IMR-90 (cell line): ENCODE results near the gene EGFL8. TPM values are rescaled to one million over a fixed set of nuclear protein-coding genes. Genes with fewer than 3 reads are reported as not detected.
"Not testable (repeated sequence)": the region's sequence is repeated elsewhere in the genome, so short reads cannot be mapped to it uniquely, and the experiment has no call there.

Experiments
- ATAC-seq: fragments of 200-7000 bp; cut with Tn5 transposase; 2 replicates; pipeline ENCODE4 v1.9.1; 2020; ENCODE audit warnings: low read depth, mild to moderate bottlenecking, moderate library complexity
- BruUV-seq: library from RNA; stranded (reverse); fragments of 400-500 nt; replicated peaks from 2 replicates; lab custom pipeline; 2021; lab: Mats Ljungman, UMichigan
- CTCF ChIA-PET: fragments of 300-600 bp; formaldehyde crosslinking; extraction: SDS; loops from one replicate; lab custom pipeline; 2021; ENCODE audit warnings: antibody characterized with exemption; lab: Yijun Ruan, JAX
- POLR2A ChIA-PET: fragments of 300-600 bp; sonication (Branson Sonifier 250); formaldehyde crosslinking; loops from one replicate; lab custom pipeline; 2022; ENCODE audit warnings: antibody characterized with exemption; ENCODE audit not compliant: unreplicated experiment; lab: Charles Lee
- DNase-seq: peaks from one replicate; pipeline ENCODE4 v3.0.0; 2013
- H2AFZ ChIP-seq: replicated peaks from 2 replicates; pipeline ENCODE3; 2013; ENCODE audit warnings: low read length, mild to moderate bottlenecking; ENCODE audit not compliant: poor library complexity
- H2AK5ac ChIP-seq: 2 replicates; pipeline ENCODE4 v1.6.1; 2013; ENCODE audit warnings: low read depth, low read length, inconsistent platforms
- H2AK9ac ChIP-seq: replicated peaks from 2 replicates; pipeline ENCODE3; 2013; ENCODE audit warnings: mild to moderate bottlenecking, low read depth, low read length, moderate library complexity; ENCODE audit not compliant: poor library complexity
- H2BK120ac ChIP-seq: 2 replicates; pipeline ENCODE4 v1.6.1; 2013; ENCODE audit warnings: low read depth, low read length, inconsistent platforms
- H2BK15ac ChIP-seq: 3 replicates; pipeline ENCODE4 v1.6.1; 2013; ENCODE audit warnings: low read depth, low read length, inconsistent platforms
- H2BK20ac ChIP-seq: 2 replicates; pipeline ENCODE4 v1.6.1; 2013; ENCODE audit warnings: low read depth, mild to moderate bottlenecking, inconsistent platforms, low read length, moderate library complexity
- H2BK5ac ChIP-seq: 2 replicates; pipeline ENCODE4 v1.6.1; 2013; ENCODE audit warnings: mild to moderate bottlenecking, low read depth, low read length, inconsistent platforms; ENCODE audit not compliant: poor library complexity, severe bottlenecking
- H3K14ac ChIP-seq: replicated peaks from 2 replicates; pipeline ENCODE4 v1.6.1; 2013; ENCODE audit warnings: low read depth, low read length, inconsistent platforms
- H3K18ac ChIP-seq: 2 replicates; pipeline ENCODE4 v1.6.1; 2013; ENCODE audit warnings: low read depth, low read length, control low read depth
- H3K23ac ChIP-seq: 2 replicates; pipeline ENCODE4 v1.6.1; 2013; ENCODE audit warnings: low read depth, low read length, inconsistent platforms
- H3K27ac ChIP-seq: 2 replicates; pipeline ENCODE4 v1.5.1; 2013; ENCODE audit warnings: mild to moderate bottlenecking, control low read depth, low read length; ENCODE audit not compliant: insufficient read depth
- H3K27me3 ChIP-seq: 2 replicates; pipeline ENCODE4 v1.6.1; 2013; ENCODE audit warnings: low read length; ENCODE audit not compliant: control insufficient read depth, insufficient read depth
- H3K36me3 ChIP-seq: 2 replicates; pipeline ENCODE4 v1.6.1; 2013; ENCODE audit warnings: low read length, mixed read lengths; ENCODE audit not compliant: control insufficient read depth, insufficient read depth
- H3K4ac ChIP-seq: 2 replicates; pipeline ENCODE4 v1.6.1; 2013; ENCODE audit warnings: low read depth, low read length, inconsistent platforms
- H3K4me1 ChIP-seq: 2 replicates; pipeline ENCODE4 v1.6.1; 2013; ENCODE audit warnings: low read length, mixed read lengths; ENCODE audit not compliant: control insufficient read depth, insufficient read depth
- H3K4me2 ChIP-seq: 2 replicates; pipeline ENCODE4 v1.6.1; 2013; ENCODE audit warnings: low read depth, mild to moderate bottlenecking, control low read depth, low read length, moderate library complexity
- H3K4me3 ChIP-seq: 2 replicates; pipeline ENCODE4 v1.5.1; 2013; ENCODE audit warnings: low read depth, mild to moderate bottlenecking, control low read depth, low read length, moderate library complexity; ENCODE audit not compliant: insufficient read depth
- H3K56ac ChIP-seq: 2 replicates; pipeline ENCODE4 v1.6.1; 2013; ENCODE audit warnings: low read length, inconsistent platforms; ENCODE audit not compliant: insufficient read depth; ENCODE audit errors: extremely low read depth
- H3K79me1 ChIP-seq, 2 experiments: 2 replicates each; pipeline ENCODE4 v1.6.1; 2013; ENCODE audit warnings: low read length in 2 of 2, inconsistent platforms in 1 of 2, low read depth in 1 of 2
- H3K9ac ChIP-seq: 2 replicates; pipeline ENCODE4 v1.6.1; 2013; ENCODE audit warnings: low read depth, low read length, control low read depth
- H3K9me1 ChIP-seq: 2 replicates; pipeline ENCODE4 v1.6.1; 2013; ENCODE audit warnings: low read length, inconsistent platforms; ENCODE audit not compliant: insufficient read depth
- H3K9me3 ChIP-seq: 2 replicates; pipeline ENCODE4 v1.6.1; 2013; ENCODE audit warnings: low read length; ENCODE audit not compliant: control insufficient read depth, insufficient read depth
- H4K20me1 ChIP-seq: 2 replicates; pipeline ENCODE4 v1.6.1; 2013; ENCODE audit warnings: low read length, inconsistent platforms; ENCODE audit not compliant: insufficient read depth
- H4K5ac ChIP-seq: 2 replicates; pipeline ENCODE4 v1.6.1; 2013; ENCODE audit warnings: mild to moderate bottlenecking, low read depth, low read length, control low read depth
- H4K8ac ChIP-seq, 2 experiments: 2 replicates each; pipeline ENCODE4 v1.6.1; 2013; ENCODE audit warnings: low read depth in 2 of 2, low read length in 2 of 2, control low read depth in 1 of 2, inconsistent platforms in 1 of 2
- H4K91ac ChIP-seq: 2 replicates; pipeline ENCODE4 v1.6.1; 2013; ENCODE audit warnings: low read depth, low read length, inconsistent platforms; ENCODE audit not compliant: insufficient read depth
- WGBS, 2 experiments: methylation state at CpG; one replicate each; pipeline versions ENCODE4 v1.1.5 to v1.1.7; 2013; ENCODE audit warnings: missing lambda C conversion rate in 2 of 2; ENCODE audit not compliant: insufficient read length in 1 of 2; ENCODE audit errors: extremely low coverage in 2 of 2; 5-methylcytosine and 5-hydroxymethylcytosine counted together
- dilution Hi-C: fragments of 300-500 bp; cut with HindIII; formaldehyde crosslinking; loops from one replicate; pipeline ENCODE4 v1.14.3; 2018; ENCODE audit warnings: low sequenced_read_pairs; ENCODE audit not compliant: unreplicated experiment
- in situ Hi-C: fragments of 300-500 bp; cut with MboI; formaldehyde crosslinking; loops from 3 replicates; pipeline ENCODE4 v1.14.3; 2019; ENCODE audit warnings: low sequenced_read_pairs, inconsistent platforms, mixed read lengths
- intact Hi-C: fragments of 100-400 bp; cut with micrococcal nuclease; formaldehyde crosslinking; loops from 2 replicates; pipeline ENCODE4 v1.10.0; 2022
- polyA plus RNA-seq, 3 experiments: library from polyadenylated mRNA; depleted of rRNA; stranded (reverse); fragments of >200 nt; gene quantifications; 2 replicates each; pipeline ENCODE4 v1.2.3, GENCODE V29; 2012; ENCODE audit warnings: low replicate concordance in 1 of 3
- total RNA-seq: library from RNA; depleted of rRNA; stranded (reverse); fragments of >200 nt; gene quantifications from 2 replicates; pipeline ENCODE4 v1.2.3, GENCODE V29; 2012

EGFL8 gene
- total and polyA plus RNA-seq, 2 of the 4 experiments (the other 2 are of a cell fraction) = 0.18 to 4.7 TPM

DNA sequence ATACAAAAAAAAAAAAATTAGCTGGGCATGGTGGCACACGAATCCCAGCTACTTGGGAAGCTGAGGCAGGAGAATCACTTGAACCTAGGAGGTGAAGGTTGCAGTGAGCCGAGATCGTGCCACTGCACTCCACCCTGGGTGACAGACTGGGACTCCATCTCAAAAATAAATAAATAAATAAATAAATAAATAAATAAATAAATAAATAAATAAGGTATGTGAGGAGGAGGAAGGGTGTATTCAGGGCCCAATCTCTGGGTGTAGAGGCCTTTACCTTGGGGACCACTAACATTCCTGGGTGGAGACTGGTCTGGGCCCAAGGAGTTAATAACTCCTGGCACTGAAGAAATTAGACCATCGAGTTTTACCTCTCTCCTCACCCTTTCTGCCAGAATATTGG, 47.0 kb downstream of the EGFL8 start:
- POLR2A ChIA-PET = interaction anchor here (0.6 kb wide), 1 partner anchor 82 kb away, joined by 3 read pairs; no protein-coding TSS in a partner anchor
- H3K27ac ChIP-seq, H2BK20ac ChIP-seq, H3K14ac ChIP-seq, H2BK5ac ChIP-seq, H3K9ac ChIP-seq, H2BK120ac ChIP-seq, H4K20me1 ChIP-seq, ATAC-seq, H2AFZ ChIP-seq, H4K5ac ChIP-seq, H2AK5ac ChIP-seq, H3K27me3 ChIP-seq, H3K4me2 ChIP-seq, BruUV-seq, intact Hi-C loops, H3K23ac ChIP-seq, H3K9me3 ChIP-seq, H4K91ac ChIP-seq, H2AK9ac ChIP-seq, DNase-seq, H3K36me3 ChIP-seq, H3K4me3 ChIP-seq, H3K4me1 ChIP-seq, H3K9me1 ChIP-seq, H4K8ac ChIP-seq, in situ Hi-C loops, dilution Hi-C loops, H2BK15ac ChIP-seq, H3K79me1 ChIP-seq, H3K56ac ChIP-seq, H3K18ac ChIP-seq, H3K4ac ChIP-seq: not testable (repeated sequence)
- CTCF ChIA-PET = interaction anchor here (1.1 kb wide), 1 partner anchor 158 kb away, joined by 3 read pairs; no protein-coding TSS in a partner anchor
- no CpG with 5 or more reads among the region's 4 CpGs for WGBS, 2 experiments
